ENCODE results near the gene CCNK. TPM values are rescaled to one million over a fixed set of nuclear protein-coding genes. Genes with fewer than 3 reads are reported as not detected.
A peak's percentile ranks its signal among the peaks of the same experiment; 100 is the strongest.

Gene CCNK
- total RNA-seq, 1 experiment from 2014 or later: 80.1 TPM

DNA sequence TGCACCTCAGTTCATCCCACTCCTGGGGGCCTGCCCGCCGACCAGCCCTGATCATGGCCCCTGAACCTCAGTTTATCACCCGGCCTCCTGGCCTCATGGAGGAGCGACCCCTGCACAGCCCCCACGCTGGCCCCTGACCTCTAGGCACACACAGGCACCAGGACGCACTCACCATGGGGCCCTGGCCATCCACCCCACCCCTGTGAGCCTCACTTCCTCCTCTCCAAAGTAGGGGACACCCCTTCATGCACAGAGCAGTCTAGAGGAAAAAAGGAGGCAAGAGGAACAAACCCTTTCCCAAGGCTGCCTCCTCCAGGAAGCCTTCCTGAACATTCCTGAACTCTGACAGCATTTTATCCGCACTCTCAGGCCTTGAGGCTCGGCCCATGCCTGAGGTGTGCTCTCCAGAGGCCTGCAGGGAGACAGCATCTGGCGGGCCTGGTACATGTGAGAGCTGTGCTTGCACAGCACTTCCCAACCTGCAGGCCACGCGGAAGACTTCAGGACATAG lies 39.4 kb downstream of the CCNK start:
- H4K8ac ChIP-seq (replicated peaks; ENCODE audit: insufficient read length, low read depth, low read length): no peak overlapping the region
- peaks cover 11% of the 10 kb centered on the region; the same call in 1 of the 2 replicates for H3K4me1 ChIP-seq (ENCODE audit: insufficient read depth, low read length)
- H2BK12ac ChIP-seq (ENCODE audit: insufficient read length, low read depth, low read length): no peak overlapping the region
- WGBS (ENCODE audit: extremely low coverage, insufficient read length, low lambda C conversion rate): no CpG with 5 or more reads among the region's 11 CpGs
- H3K27ac ChIP-seq (ENCODE audit: insufficient read length, low read depth, low read length): no peak overlapping the region
- H2BK20ac ChIP-seq (ENCODE audit: low read depth, low read length, poor library complexity, severe bottlenecking): no peak overlapping the region
- peak overlapping the region in 2 of 3 experiments; percentile 61 to 76; a peak in 4 of 7 replicates for H3K27ac Mint-ChIP-seq
- H3K4me3 Mint-ChIP-seq: no peak overlapping the region
- no peaks in the 10 kb centered on the region for H3K23me2 ChIP-seq (ENCODE audit: insufficient read length, low read depth, low read length, poor library complexity, severe bottlenecking)
- no peak overlapping the region for H3K4ac ChIP-seq (ENCODE audit: low read depth, low read length)
- H2AFZ ChIP-seq (ENCODE audit: low read length): no peak overlapping the region
- no peak for DNase-seq
- TF ChIP-seq, protein P1, sequence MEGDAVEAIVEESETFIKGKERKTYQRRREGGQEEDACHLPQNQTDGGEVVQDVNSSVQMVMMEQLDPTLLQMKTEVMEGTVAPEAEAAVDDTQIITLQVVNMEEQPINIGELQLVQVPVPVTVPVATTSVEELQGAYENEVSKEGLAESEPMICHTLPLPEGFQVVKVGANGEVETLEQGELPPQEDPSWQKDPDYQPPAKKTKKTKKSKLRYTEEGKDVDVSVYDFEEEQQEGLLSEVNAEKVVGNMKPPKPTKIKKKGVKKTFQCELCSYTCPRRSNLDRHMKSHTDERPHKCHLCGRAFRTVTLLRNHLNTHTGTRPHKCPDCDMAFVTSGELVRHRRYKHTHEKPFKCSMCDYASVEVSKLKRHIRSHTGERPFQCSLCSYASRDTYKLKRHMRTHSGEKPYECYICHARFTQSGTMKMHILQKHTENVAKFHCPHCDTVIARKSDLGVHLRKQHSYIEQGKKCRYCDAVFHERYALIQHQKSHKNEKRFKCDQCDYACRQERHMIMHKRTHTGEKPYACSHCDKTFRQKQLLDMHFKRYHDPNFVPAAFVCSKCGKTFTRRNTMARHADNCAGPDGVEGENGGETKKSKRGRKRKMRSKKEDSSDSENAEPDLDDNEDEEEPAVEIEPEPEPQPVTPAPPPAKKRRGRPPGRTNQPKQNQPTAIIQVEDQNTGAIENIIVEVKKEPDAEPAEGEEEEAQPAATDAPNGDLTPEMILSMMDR (conservative IDR thresholded peaks at IDR 0.05): no peak
- H3K9me3 Mint-ChIP-seq: no peaks in the 10 kb centered on the region
- no peak overlapping the region for H4K5ac ChIP-seq (ENCODE audit: insufficient read length, low read depth, low read length)
- H3K18ac ChIP-seq (ENCODE audit: insufficient read length, low read depth, low read length): no peak overlapping the region
- H3K27me3 Mint-ChIP-seq (ENCODE audit: low read depth): no peaks in the 10 kb centered on the region; the same call in 1 of the 2 replicates
- H4K20me1 ChIP-seq (ENCODE audit: control insufficient read depth, insufficient read depth, insufficient read length): peaks cover 3% of the 10 kb centered on the region
- H3K79me2 ChIP-seq (ENCODE audit: insufficient read depth, low read length): no peaks in the 10 kb centered on the region
- peaks cover 0 to 6% (median 0%) of the 10 kb centered on the region in 3 experiments; a peak in 3 of 7 replicates for H3K36me3 Mint-ChIP-seq (ENCODE audit: insufficient read depth in 1 of 3, low read depth in 3 of 3)
- no peak overlapping the region for H2BK120ac ChIP-seq (ENCODE audit: low read depth, low read length, poor library complexity, severe bottlenecking)
- peaks cover 39 to 48% of the 10 kb centered on the region in 2 experiments for H3K4me1 Mint-ChIP-seq
- H3K9ac ChIP-seq (ENCODE audit: extremely low read depth, insufficient read length, low read length): no peak overlapping the region
- H3K9me3 ChIP-seq (ENCODE audit: control insufficient read depth, low read depth, low read length): no peaks in the 10 kb centered on the region
- no peak overlapping the region for H3K23ac ChIP-seq (ENCODE audit: insufficient read length, low read depth, low read length)
- no peak overlapping the region for H4K91ac ChIP-seq (ENCODE audit: insufficient read length, low read depth, low read length)
- H2AK5ac ChIP-seq (ENCODE audit: insufficient read length, low read length): no peak overlapping the region
- no peaks in the 10 kb centered on the region for H3K27me3 ChIP-seq (ENCODE audit: insufficient read depth, low read length)
- no peaks in the 10 kb centered on the region for H3K79me1 ChIP-seq (ENCODE audit: insufficient read depth, low read depth, low read length, poor library complexity, severe bottlenecking)
- no peak overlapping the region for H3K14ac ChIP-seq (ENCODE audit: insufficient read depth, low read length)
- no peak overlapping the region for H3K56ac ChIP-seq (ENCODE audit: insufficient read length, low read depth, low read length)
- H2BK15ac ChIP-seq (ENCODE audit: low read depth, low read length): no peak overlapping the region
- H2BK5ac ChIP-seq (ENCODE audit: insufficient read length, low read length): no peak overlapping the region
- H3K4me2 ChIP-seq (ENCODE audit: insufficient read depth, insufficient read length, low read length): no peak overlapping the region
- H3T11ph ChIP-seq (ENCODE audit: low read length): no peak overlapping the region
